Measurements from ENCODE around the gene STAU1.

- no peak for TF ChIP-seq FOXM1 (IDR thresholded peaks at IDR 0.05; ENCODE audit: borderline replicate concordance)
- TF ChIP-seq HDGF (IDR thresholded peaks at IDR 0.05; ENCODE audit: borderline replicate concordance), result no peak
- no peak for TF ChIP-seq SP1 (IDR thresholded peaks at IDR 0.05)
- TF ChIP-seq SUZ12 (IDR thresholded peaks at IDR 0.05), result no peak
- no peak for TF ChIP-seq ARNT (IDR thresholded peaks at IDR 0.05)
- no peak for TF ChIP-seq BHLHE40 (IDR thresholded peaks at IDR 0.05; ENCODE audit: borderline replicate concordance)
- TF ChIP-seq ELF4 (IDR thresholded peaks at IDR 0.05), result no peak
- TF ChIP-seq, protein P1, sequence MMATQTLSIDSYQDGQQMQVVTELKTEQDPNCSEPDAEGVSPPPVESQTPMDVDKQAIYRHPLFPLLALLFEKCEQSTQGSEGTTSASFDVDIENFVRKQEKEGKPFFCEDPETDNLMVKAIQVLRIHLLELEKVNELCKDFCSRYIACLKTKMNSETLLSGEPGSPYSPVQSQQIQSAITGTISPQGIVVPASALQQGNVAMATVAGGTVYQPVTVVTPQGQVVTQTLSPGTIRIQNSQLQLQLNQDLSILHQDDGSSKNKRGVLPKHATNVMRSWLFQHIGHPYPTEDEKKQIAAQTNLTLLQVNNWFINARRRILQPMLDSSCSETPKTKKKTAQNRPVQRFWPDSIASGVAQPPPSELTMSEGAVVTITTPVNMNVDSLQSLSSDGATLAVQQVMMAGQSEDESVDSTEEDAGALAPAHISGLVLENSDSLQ (IDR thresholded peaks at IDR 0.05), result no peak
- TF ChIP-seq FOXK2 (IDR thresholded peaks at IDR 0.05), result no peak
- no peak for TF ChIP-seq ZNF384 (IDR thresholded peaks at IDR 0.05)
- TF ChIP-seq TARDBP (IDR thresholded peaks at IDR 0.05), result no peak
- TF ChIP-seq LEF1 (IDR thresholded peaks at IDR 0.05; ENCODE audit: borderline replicate concordance), result no peak
- no peak for TF ChIP-seq CTBP1 (IDR thresholded peaks at IDR 0.05; ENCODE audit: borderline replicate concordance)
- no peak for TF ChIP-seq L3MBTL2 (conservative IDR thresholded peaks at IDR 0.05)
These were observed 41.2 kb upstream of the STAU1 start for GRCh38 chr20:49229381-49229780.

Measured in HEK293T (cell line).